Mucosa of descending colon (tissue), 3 donors: Measurements from ENCODE around the gene UBAC1. TPM values are rescaled to one million over a fixed set of nuclear protein-coding genes. Genes with fewer than 3 reads are reported as not detected.

ENCODE experiments used
- ATAC-seq: fragments of 200-7000 bp; cut with Tn5 transposase; one replicate; pipeline ENCODE4 v1.9.1; 2020; ENCODE audit warnings: mild to moderate bottlenecking, moderate library complexity
- DNase-seq, 3 donors: peaks; one replicate each; pipeline ENCODE4 v3.0.0-alpha.2; 2020
- H3K36me3 ChIP-seq: fragments of 200-600 bp; one replicate; pipeline ENCODE4 v1.8.0; 2021; ENCODE audit warnings: low read depth, mild to moderate bottlenecking
- H3K4me1 ChIP-seq: fragments of 200-600 bp; one replicate; pipeline ENCODE4 v1.8.0; 2021; ENCODE audit warnings: low read depth, mild to moderate bottlenecking
- H3K4me3 ChIP-seq: fragments of 200-600 bp; one replicate; pipeline ENCODE4 v1.8.0; 2021; ENCODE audit warnings: mild to moderate bottlenecking
- H3K9me3 ChIP-seq: fragments of 200-600 bp; one replicate; pipeline ENCODE4 v1.8.0; 2021; ENCODE audit warnings: mild to moderate bottlenecking
- CTCF ChIP-seq: fragments of 200-600 bp; IDR thresholded peaks from one replicate; pipeline ENCODE4 v1.8.0; 2022; ENCODE audit warnings: antibody characterized with exemption, mild to moderate bottlenecking
- intact Hi-C, 2 donors: fragments of 100-400 bp; cut with DNase I in 1 of 2; cut with micrococcal nuclease in 1 of 2; formaldehyde crosslinking; loops; one replicate each; pipeline versions ENCODE4 v1.11.0 to v1.11.1; 2022; cut with DNase I, micrococcal nuclease
- total RNA-seq, 3 donors: library from RNA; stranded (reverse); fragmentation: NEBNext Ultra II Directional in 2 of 3; extraction: Animal tissue kit (Norgen Biotek cat#: 25700) in 2 of 3; gene quantifications; one replicate each; pipeline versions ENCODE4 v1.2.1 to v1.2.4, GENCODE V29; 2021 to 2023
- donor health status: DM: no; HTN: no; CAD: no; lungs with moderate emphysema.
- donor health status: DM: no; HTN: no; CAD: no.
- donor health status: DM: no; HTN: yes; CAD: no.

UBAC1 gene
- total RNA-seq, 3 donors from 2014 or later, result 55.5 to 70.4 (median 64.0) TPM

DNA sequence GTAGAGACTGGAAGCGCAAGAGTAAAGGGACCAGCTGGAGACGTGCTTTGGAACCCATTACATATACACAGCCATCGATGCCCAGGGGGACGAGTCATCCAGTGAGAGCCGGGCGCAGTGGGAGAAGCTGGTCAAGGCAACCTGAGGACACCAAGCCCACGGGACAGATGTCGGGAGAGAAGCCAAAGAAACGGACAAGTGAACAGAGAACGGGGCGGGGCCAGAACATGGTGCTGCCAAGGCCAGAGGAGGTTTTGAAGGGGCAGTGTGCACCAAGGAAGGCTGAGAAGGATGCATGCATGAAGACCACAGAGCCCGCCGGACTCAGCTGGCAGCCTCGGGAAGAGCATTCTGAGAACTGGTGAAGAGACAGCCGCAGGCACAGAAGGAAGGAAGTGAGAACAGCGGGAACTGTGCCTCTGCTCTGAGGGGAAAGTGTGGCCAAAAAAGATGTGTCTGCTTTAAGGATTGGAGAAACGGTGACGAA lies 74.1 kb downstream of the UBAC1 start:
- no peak for DNase-seq
- no peaks in the 10 kb centered on the region for H3K4me1 ChIP-seq
- no peaks in the 10 kb centered on the region for H3K9me3 ChIP-seq
- TF ChIP-seq CTCF, result no peak
- no peak overlapping the region for H3K4me3 ChIP-seq
- ATAC-seq, result peak; percentile 5
- H3K36me3 ChIP-seq, result no peaks in the 10 kb centered on the region
- intact Hi-C loops, result no loop called here

- no peaks in the 10 kb centered on the region for H3K36me3 ChIP-seq
- ATAC-seq (no peak), DNase-seq (no peak)
- no peaks in the 10 kb centered on the region for H3K9me3 ChIP-seq
- no peak overlapping the region for H3K4me3 ChIP-seq
- H3K4me1 ChIP-seq, result no peaks in the 10 kb centered on the region
- intact Hi-C loops, result no loop called here
- TF ChIP-seq CTCF, result no peak
Observed at GRCh38 chr9:135886147-135886981, 74.8 kb downstream of the UBAC1 start.

DNA sequence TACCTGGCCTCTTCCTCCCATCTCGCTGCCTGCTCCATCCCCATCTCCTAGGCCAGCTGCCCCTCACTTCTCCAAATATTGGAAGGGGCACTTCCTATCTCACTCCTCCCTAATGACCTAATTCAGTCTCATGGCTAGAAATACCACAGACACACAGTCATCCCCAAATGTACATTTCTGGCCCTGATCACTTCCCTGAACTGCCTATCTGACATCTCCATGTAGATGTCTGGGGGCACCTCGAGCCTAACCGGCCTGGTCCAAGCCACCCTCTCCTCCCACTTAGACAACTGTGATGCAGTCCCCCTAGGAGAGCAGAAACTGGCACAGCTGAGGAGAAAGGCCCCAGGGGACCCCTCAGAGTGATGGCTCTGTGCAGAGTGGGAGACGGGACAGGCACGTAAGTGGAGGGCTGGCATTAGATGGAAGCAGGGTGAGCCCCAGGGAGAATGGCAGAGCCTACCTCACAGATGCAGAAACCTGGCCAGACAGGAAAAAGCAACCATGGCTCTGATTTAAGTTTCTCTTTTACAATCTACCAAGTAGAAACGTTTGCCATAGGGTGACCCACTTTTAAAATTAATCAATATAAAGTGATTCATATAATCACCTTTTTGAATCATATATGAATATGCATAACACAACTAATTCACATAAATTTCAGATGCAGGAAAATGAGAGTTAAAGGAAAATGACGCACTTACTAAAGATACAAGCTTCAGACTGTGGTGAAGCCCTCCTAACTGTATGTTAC lies 75.9 kb downstream of the UBAC1 start:
- intact Hi-C loops, result no loop called here
- no peak overlapping the region for H3K4me3 ChIP-seq
- H3K9me3 ChIP-seq, result no peaks in the 10 kb centered on the region
- DNase-seq (no peak), ATAC-seq (no peak)
- TF ChIP-seq CTCF, result no peak
- H3K4me1 ChIP-seq, result no peaks in the 10 kb centered on the region
- no peaks in the 10 kb centered on the region for H3K36me3 ChIP-seq

GRCh38 chr9:135884328-135885035 lies 76.7 kb downstream of the UBAC1 start:
- Histone ChIP-seq H3K4me3 (no peak overlapping the region), H3K36me3 (no peaks in the 10 kb centered on the region), H3K4me1 (no peaks in the 10 kb centered on the region), H3K9me3 (no peaks in the 10 kb centered on the region)
- TF ChIP-seq CTCF, result no peak
- intact Hi-C loops, result no loop called here
- DNase-seq (no peak), ATAC-seq (no peak)

DNA sequence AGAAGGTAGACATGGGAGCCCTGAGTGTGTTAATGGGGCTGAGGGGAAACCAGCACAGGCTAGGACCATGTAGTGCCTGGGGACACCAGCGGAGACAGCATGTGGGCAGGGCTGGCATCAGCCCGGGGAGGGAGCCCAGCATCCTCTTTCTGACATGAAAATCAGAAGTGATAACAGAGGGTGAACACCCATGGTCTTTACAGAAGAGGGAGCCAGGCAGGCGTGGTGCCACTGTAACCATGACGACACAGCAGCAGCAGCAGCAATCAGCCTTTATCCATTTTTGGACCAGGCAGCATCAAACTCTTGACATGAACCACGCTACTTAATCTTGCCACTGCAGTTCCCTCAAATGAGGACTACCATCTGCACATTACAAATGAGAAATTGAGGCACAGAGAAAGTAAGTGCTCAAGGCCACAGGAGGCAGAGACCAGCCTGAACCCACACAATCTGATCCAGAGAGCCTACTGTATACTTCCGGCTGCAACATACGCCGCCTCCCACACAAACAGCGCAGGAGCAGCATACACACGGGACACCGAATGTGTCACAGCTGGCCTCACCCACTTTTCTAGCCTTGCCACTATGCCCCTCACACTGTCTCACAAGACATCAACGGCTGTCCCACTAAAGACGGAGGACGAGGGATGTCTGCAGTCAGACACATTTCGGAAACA lies 77.6 kb downstream of the UBAC1 start:
- ATAC-seq (no peak), DNase-seq (no peak)
- intact Hi-C loops, result no loop called here
- Histone ChIP-seq H3K36me3 (no peaks in the 10 kb centered on the region), H3K9me3 (no peaks in the 10 kb centered on the region), H3K4me3 (no peak overlapping the region), H3K4me1 (no peaks in the 10 kb centered on the region)
- no peak for TF ChIP-seq CTCF
